DND-41 (cell line): Measurements from ENCODE around the gene CDKN2C.

Source experiments
- ATAC-seq: fragments of 200-7000 bp; cut with Tn5 transposase; 3 replicates; pipeline ENCODE4 v1.9.1; 2021; ENCODE audit warnings: low read depth; ENCODE audit not compliant: insufficient read depth
- DNase-seq: peaks from one replicate; pipeline ENCODE4 v3.0.0-alpha.2; 2020
- H2AFZ ChIP-seq: 2 replicates; pipeline ENCODE4 v1.6.0; 2012; ENCODE audit warnings: low read depth, low read length
- H3K27ac ChIP-seq: 2 replicates; pipeline ENCODE4 v1.5.1; 2012; ENCODE audit warnings: low read length, inconsistent platforms
- H3K27me3 ChIP-seq: fragments of 200-600 bp; sonication (generic); 2 replicates; pipeline ENCODE4 v1.6.0; 2012; ENCODE audit warnings: low read length, mild to moderate bottlenecking, inconsistent platforms; ENCODE audit not compliant: insufficient read depth, poor library complexity
- H3K36me3 ChIP-seq: 2 replicates; pipeline ENCODE4 v1.5.1; 2012; ENCODE audit warnings: low read length, inconsistent platforms; ENCODE audit not compliant: insufficient read depth
- H3K4me1 ChIP-seq: 2 replicates; pipeline ENCODE4 v1.5.1; 2012; ENCODE audit warnings: mild to moderate bottlenecking, low read length; ENCODE audit not compliant: insufficient read depth
- H3K4me2 ChIP-seq: 2 replicates; pipeline ENCODE4 v1.6.0; 2012; ENCODE audit warnings: mild to moderate bottlenecking, moderate library complexity, low read length, inconsistent platforms; ENCODE audit not compliant: insufficient read depth
- H3K4me3 ChIP-seq, 2 experiments: fragments of 200-600 bp in 1 of 2; shearing (Covaris generic) in 1 of 2; 2 replicates each; pipeline ENCODE4 v1.5.1; 2012 to 2016; ENCODE audit warnings: inconsistent platforms in 2 of 2, low read length in 2 of 2, mild to moderate bottlenecking in 2 of 2, low read depth in 1 of 2, moderate library complexity in 1 of 2
- H3K79me2 ChIP-seq: 2 replicates; pipeline ENCODE4 v1.6.0; 2012; ENCODE audit warnings: low read length, inconsistent platforms; ENCODE audit not compliant: insufficient read depth
- H3K9ac ChIP-seq: 2 replicates; pipeline ENCODE4 v1.6.0; 2012; ENCODE audit warnings: low read depth, mild to moderate bottlenecking, inconsistent platforms, low read length, moderate library complexity
- H3K9me3 ChIP-seq: 2 replicates; pipeline ENCODE4 v1.5.1; 2012; ENCODE audit warnings: low read length, moderate library complexity, mild to moderate bottlenecking, inconsistent platforms; ENCODE audit not compliant: insufficient read depth, severe bottlenecking
- H4K20me1 ChIP-seq: 2 replicates; pipeline ENCODE4 v1.6.0; 2012; ENCODE audit warnings: low read length; ENCODE audit not compliant: insufficient read depth
- CTCF ChIP-seq: IDR thresholded peaks from 2 replicates; pipeline ENCODE4 v1.5.1; 2012; ENCODE audit warnings: borderline replicate concordance, low read length, moderate library complexity, mild to moderate bottlenecking; ENCODE audit not compliant: poor library complexity, severe bottlenecking; ENCODE audit errors: extremely low read depth
- EZH2 ChIP-seq: IDR thresholded peaks from 3 replicates; pipeline ENCODE4 v1.6.1; 2012; ENCODE audit warnings: borderline replicate concordance, low read depth, mild to moderate bottlenecking, moderate library complexity, low read length, inconsistent platforms; ENCODE audit not compliant: severe bottlenecking

Gene CDKN2C

GRCh38 chr1:50936321-50936720, 33.7 kb upstream of the CDKN2C start:
- TF ChIP-seq EZH2 (no peak), CTCF (no peak)
- no peaks in the 10 kb centered on the region for H3K9me3 ChIP-seq
- ATAC-seq (no peak), DNase-seq (no peak)
- no peaks in the 10 kb centered on the region for H3K27me3 ChIP-seq
- H3K36me3 ChIP-seq: 0 out of 2 replicates have a peak, but pooled peaks cover 3% of the 10 kb centered on the region
- no peak overlapping the region for H3K4me3 ChIP-seq
- H3K9ac ChIP-seq: no peak overlapping the region
- H3K27ac ChIP-seq: no peak overlapping the region
- H3K4me2 ChIP-seq: no peak overlapping the region
- H3K79me2 ChIP-seq: peaks cover 99% of the 10 kb centered on the region
- H4K20me1 ChIP-seq: peaks cover 35% of the 10 kb centered on the region
- H3K4me1 ChIP-seq: no peaks in the 10 kb centered on the region
- no peak overlapping the region for H2AFZ ChIP-seq

DNA sequence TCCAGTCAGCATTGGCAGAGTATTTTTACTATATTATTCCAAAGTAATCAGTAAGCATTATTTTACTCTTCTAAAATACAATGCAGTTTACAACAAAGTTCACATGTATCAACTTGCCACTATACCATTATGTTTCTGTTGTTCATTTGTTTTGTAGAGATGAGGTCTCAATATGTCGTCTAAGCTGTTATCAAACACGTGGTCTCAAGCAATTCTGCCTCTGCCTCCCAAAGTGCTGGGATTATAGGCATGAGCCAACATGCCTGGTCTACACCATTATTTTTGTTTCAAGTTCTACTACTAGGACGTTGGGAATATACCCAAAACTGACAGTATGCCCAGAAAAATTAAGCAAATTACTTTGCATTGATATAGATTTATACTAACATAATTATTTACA, 29.8 kb upstream of the CDKN2C start:
- Histone ChIP-seq H3K36me3 (peaks cover 13% of the 10 kb centered on the region), H3K4me3 (no peak overlapping the region), H2AFZ (no peak overlapping the region), H4K20me1 (peaks cover 63% of the 10 kb centered on the region), H3K9ac (no peak overlapping the region), H3K27ac (no peak overlapping the region), H3K27me3 (no peaks in the 10 kb centered on the region), H3K4me1 (no peaks in the 10 kb centered on the region), H3K4me2 (no peak overlapping the region), H3K9me3 (no peaks in the 10 kb centered on the region), H3K79me2 (peaks cover 100% of the 10 kb centered on the region)
- no peak for ATAC-seq
- no peak for DNase-seq
- TF ChIP-seq EZH2 (no peak), CTCF (no peak)

- no peaks in the 10 kb centered on the region for H3K9me3 ChIP-seq
- DNase-seq (no peak), ATAC-seq (no peak)
- no peak overlapping the region for H3K27ac ChIP-seq
- H3K4me2 ChIP-seq: no peak overlapping the region
- H3K9ac ChIP-seq: no peak overlapping the region
- no peak for TF ChIP-seq CTCF
- no peak for TF ChIP-seq EZH2
- H2AFZ ChIP-seq: no peak overlapping the region
- no peaks in the 10 kb centered on the region for H3K27me3 ChIP-seq
- peaks cover 18% of the 10 kb centered on the region for H3K36me3 ChIP-seq
- H3K4me3 ChIP-seq: no peak overlapping the region
- no peaks in the 10 kb centered on the region for H3K4me1 ChIP-seq
- H4K20me1 ChIP-seq: peaks cover 67% of the 10 kb centered on the region
- H3K79me2 ChIP-seq: peaks cover 100% of the 10 kb centered on the region
Measured at GRCh38 chr1:50942334-50942733, 27.7 kb upstream of the CDKN2C start.

GRCh38 chr1:50949286-50949982, 20.6 kb upstream of the CDKN2C start:
- Histone ChIP-seq H3K9me3 (no peaks in the 10 kb centered on the region), H3K4me1 (no peaks in the 10 kb centered on the region), H3K27me3 (no peaks in the 10 kb centered on the region), H2AFZ (no peak overlapping the region), H3K9ac (no peak overlapping the region), H3K36me3 (peaks cover 19% of the 10 kb centered on the region), H3K79me2 (peaks cover 90% of the 10 kb centered on the region), H4K20me1 (peaks cover 63% of the 10 kb centered on the region), H3K27ac (no peak overlapping the region), H3K4me2 (no peak overlapping the region), H3K4me3 (no peak overlapping the region)
- no peak for ATAC-seq
- TF ChIP-seq CTCF: no peak
- no peak for TF ChIP-seq EZH2
- no peak for DNase-seq
